ENCODE data around the gene HOXB2. TPM values are rescaled to one million over a fixed set of nuclear protein-coding genes. Genes with fewer than 3 reads are reported as not detected.
"Not testable (repeated sequence)": the region's sequence is repeated elsewhere in the genome, so short reads cannot be mapped to it uniquely, and the experiment has no call there.

HOXB2 gene
- total RNA-seq, 2 donors from 2014 or later: 4.1 to 9.5 TPM

GRCh38 chr17:48513666-48514455 lies 31.0 kb downstream of the HOXB2 start:
- H3K36me3 ChIP-seq: no peaks in the 10 kb centered on the region
- intact Hi-C loops (cut with DNase I): no loop called here
- H3K4me1 ChIP-seq (replicated peaks): no peaks in the 10 kb centered on the region
- no peak overlapping the region for H3K27ac ChIP-seq
- no peak for DNase-seq (ENCODE audit: low spot score)
- TF ChIP-seq POLR2A (IDR thresholded peaks at IDR 0.05): no peak
- no peak for TF ChIP-seq CTCF (IDR thresholded peaks at IDR 0.05)
- no peak for TF ChIP-seq POLR2AphosphoS5 (IDR thresholded peaks at IDR 0.05)
- 76% methylated on average over 6 of the region's 6 CpGs for WGBS
- H3K4me3 ChIP-seq: no peak overlapping the region
- no peaks in the 10 kb centered on the region for H3K27me3 ChIP-seq (replicated peaks; ENCODE audit: insufficient read depth)
- H3K9me3 ChIP-seq: no peaks in the 10 kb centered on the region

- H3K9me3 ChIP-seq: no peaks in the 10 kb centered on the region
- H3K4me1 ChIP-seq (replicated peaks): no peaks in the 10 kb centered on the region
- no peak for TF ChIP-seq POLR2AphosphoS5 (IDR thresholded peaks at IDR 0.05)
- no peak for TF ChIP-seq POLR2A (IDR thresholded peaks at IDR 0.05)
- TF ChIP-seq CTCF (IDR thresholded peaks at IDR 0.05): no peak
- WGBS: 81% methylated on average over 7 of the region's 7 CpGs
- no peak for DNase-seq (ENCODE audit: low spot score)
- H3K4me3 ChIP-seq: no peak overlapping the region
- no peaks in the 10 kb centered on the region for H3K27me3 ChIP-seq (replicated peaks; ENCODE audit: insufficient read depth)
- no peak overlapping the region for H3K27ac ChIP-seq
- intact Hi-C loops (cut with DNase I): no loop called here
- no peaks in the 10 kb centered on the region for H3K36me3 ChIP-seq
These were observed 31.8 kb downstream of the HOXB2 start for GRCh38 chr17:48513097-48513496.

GRCh38 chr17:48510761-48511604 lies 33.9 kb downstream of the HOXB2 start:
- 78% methylated on average over 7 of the region's 7 CpGs for WGBS
- Histone ChIP-seq H3K4me1 (replicated peaks) (no peaks in the 10 kb centered on the region), H3K4me3 (no peak overlapping the region), H3K36me3 (no peaks in the 10 kb centered on the region), H3K27ac (no peak overlapping the region), H3K27me3 (replicated peaks; ENCODE audit: insufficient read depth) (no peaks in the 10 kb centered on the region), H3K9me3 (no peaks in the 10 kb centered on the region)
- TF ChIP-seq POLR2AphosphoS5 (IDR thresholded peaks at IDR 0.05): no peak
- intact Hi-C loops (cut with DNase I): no loop called here
- DNase-seq (ENCODE audit: low spot score): no peak

- no peak for TF ChIP-seq POLR2A (IDR thresholded peaks at IDR 0.05)
- no peak for TF ChIP-seq CTCF (IDR thresholded peaks at IDR 0.05)
- TF ChIP-seq POLR2AphosphoS5 (IDR thresholded peaks at IDR 0.05): no peak
- Histone ChIP-seq H3K4me1 (replicated peaks) (no peaks in the 10 kb centered on the region), H3K9me3 (no peaks in the 10 kb centered on the region), H3K27ac (no peak overlapping the region), H3K27me3 (replicated peaks; ENCODE audit: insufficient read depth) (no peaks in the 10 kb centered on the region), H3K4me3 (no peak overlapping the region), H3K36me3 (no peaks in the 10 kb centered on the region)
- DNase-seq (ENCODE audit: low spot score): no peak
- intact Hi-C loops (cut with DNase I): no loop called here
- WGBS: 90% methylated on average over 2 of the region's 2 CpGs
These were observed 34.5 kb downstream of the HOXB2 start for GRCh38 chr17:48510381-48510760.

GRCh38 chr17:48509708-48510107 lies 35.2 kb downstream of the HOXB2 start:
- not testable (repeated sequence) for H3K9me3 ChIP-seq

More at GRCh38 chr17:48509708-48510107, 35.2 kb downstream of the HOXB2 start:
- H3K27me3 ChIP-seq (replicated peaks; ENCODE audit: insufficient read depth); H3K4me1 ChIP-seq (replicated peaks); H3K4me3 ChIP-seq; intact Hi-C loops (cut with DNase I); DNase-seq (ENCODE audit: low spot score); H3K36me3 ChIP-seq; H3K27ac ChIP-seq: not testable (repeated sequence)
- WGBS: 89% methylated on average over 7 of the region's 7 CpGs

All from prostate gland (tissue), 2 donors.